Uterus (tissue), 2 donors: ENCODE results near the gene HERC4.

Experiments used
- CTCF ChIP-seq, 4 experiments: fragments of 200-600 bp in 2 of 4; fragments of 450-650 bp in 2 of 4; sonication (generic) in 2 of 4; IDR thresholded peaks; one replicate each; pipeline ENCODE4 v1.5.1; 2016 to 2019; ENCODE audit warnings: antibody characterized with exemption in 4 of 4, mild to moderate bottlenecking in 2 of 4, moderate library complexity in 1 of 4
- POLR2A ChIP-seq, 2 donors: fragments of 450-650 bp; IDR thresholded peaks; one replicate each; pipeline ENCODE4 v1.6.1; 2016; ENCODE audit warnings: antibody characterized with exemption in 2 of 2, mild to moderate bottlenecking in 1 of 2, moderate library complexity in 1 of 2

GRCh38 chr10:68111584-68111983, 36.5 kb upstream of the HERC4 start:
- TF ChIP-seq CTCF (IDR thresholded peaks at IDR 0.05) (no peak), POLR2A (IDR thresholded peaks at IDR 0.05) (no peak)
